Iris pigment epithelial cell (primary cell): ENCODE measurements around the gene BRMS1.

ENCODE experiments used
- DNase-seq: peaks from one replicate; pipeline ENCODE4 v3.0.0-alpha.2; 2011; ENCODE audit warnings: low read depth

The BRMS1 gene

DNA sequence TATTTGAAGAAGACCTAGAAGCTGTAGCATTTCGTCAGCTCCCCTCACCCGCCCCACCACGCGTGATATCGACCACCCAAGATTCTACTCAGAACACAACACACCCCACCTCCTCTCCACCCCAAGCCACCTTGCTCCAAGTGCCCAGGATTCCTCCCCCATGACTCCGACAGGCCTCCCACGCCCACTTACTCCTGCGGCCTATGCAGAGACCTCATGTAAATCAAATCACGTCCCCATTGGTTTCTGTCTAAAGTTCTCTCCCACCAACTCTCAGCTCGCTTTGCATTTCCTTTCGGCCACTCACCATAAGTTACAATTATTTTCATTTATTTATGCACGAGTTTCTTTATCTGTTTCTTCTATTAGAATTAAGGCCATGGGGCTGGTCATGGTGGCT is 42.2 kb downstream of the BRMS1 start:
- DNase-seq, result no peak

DNA sequence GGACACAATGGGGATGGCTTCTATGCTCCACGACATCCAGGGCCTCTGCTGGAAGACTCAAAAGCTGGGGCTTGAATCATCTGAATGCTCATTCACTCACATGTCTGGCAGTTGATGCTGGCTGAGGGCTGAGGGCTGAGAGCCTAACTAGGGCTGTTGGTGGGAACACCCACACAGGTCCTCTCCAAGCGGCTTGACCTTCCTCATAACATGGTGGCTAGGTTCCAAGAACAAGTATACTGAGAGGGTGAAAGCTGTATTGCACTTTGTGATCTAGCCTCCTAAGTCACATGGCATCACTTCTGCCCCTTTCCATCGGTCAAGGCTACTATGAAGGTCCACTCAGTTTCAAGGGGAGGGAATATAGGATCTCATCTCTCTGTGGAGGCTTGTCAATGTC is 45.7 kb downstream of the BRMS1 start:
- no peak for DNase-seq

DNA sequence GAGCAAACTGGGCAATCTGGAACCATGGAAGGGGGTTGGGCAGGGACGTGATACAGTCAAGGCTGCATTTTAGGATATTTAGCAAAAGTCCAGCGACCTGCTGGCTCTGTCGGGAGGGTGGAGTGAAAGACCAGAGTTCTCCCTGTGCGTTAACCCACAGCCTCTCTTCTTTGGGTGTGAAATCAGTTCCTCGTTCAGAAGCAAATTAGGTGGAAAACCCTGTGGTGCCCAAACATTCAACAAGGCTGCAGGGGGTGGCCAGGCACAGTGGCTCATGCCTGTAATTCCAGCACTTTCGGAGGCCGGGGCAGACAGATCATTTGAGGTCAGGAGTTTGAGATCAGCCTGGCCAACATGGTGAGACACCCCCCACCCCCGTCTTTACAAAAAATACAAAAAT is 47.3 kb downstream of the BRMS1 start:
- no peak for DNase-seq

DNA sequence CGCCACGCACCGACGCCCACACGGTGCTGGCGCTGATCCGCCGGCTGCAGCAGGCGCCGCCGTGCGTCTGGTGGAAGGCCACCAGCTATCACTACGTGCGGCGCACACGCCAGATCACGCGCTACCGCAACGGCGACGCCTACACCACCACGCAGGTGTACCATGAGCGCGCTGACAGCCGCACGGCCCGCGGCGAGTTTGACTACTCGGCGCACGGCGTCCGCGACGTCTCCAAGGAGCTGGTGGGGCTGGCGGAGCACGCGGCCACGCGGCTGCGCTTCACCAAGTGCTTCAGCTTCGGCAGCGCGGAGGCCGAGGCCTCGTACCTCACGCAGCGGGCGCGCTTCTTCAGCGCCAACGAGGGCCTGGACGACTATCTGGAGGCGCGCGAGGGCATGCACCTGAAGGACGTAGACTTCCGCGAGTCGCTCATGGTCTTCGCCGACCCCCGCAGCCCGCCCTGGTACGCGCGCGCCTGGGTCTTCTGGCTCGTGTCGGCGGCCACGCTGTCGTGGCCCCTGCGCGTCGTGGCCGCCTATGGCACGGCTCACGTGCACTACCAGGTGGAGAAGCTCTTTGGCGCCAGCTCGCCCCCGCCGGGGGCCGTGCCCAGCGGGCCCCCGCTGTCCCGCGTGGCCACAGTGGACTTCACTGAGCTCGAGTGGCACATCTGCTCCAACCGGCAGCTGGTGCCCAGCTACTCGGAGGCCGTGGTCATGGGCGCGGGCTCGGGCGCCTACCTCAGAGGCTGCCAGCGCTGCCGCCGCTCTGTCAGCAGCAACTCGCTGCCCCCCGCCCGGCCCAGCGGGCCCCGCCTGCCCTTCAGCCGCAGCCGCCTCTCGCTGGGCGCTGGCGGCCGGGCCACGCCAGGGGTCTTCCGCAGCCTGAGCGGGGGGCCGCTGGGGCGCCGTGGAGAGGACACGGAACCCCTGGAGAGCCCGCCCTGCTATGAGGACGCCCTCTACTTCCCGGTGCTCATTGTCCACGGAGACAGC is 50.0 kb downstream of the BRMS1 start:
- no peak for DNase-seq

DNA sequence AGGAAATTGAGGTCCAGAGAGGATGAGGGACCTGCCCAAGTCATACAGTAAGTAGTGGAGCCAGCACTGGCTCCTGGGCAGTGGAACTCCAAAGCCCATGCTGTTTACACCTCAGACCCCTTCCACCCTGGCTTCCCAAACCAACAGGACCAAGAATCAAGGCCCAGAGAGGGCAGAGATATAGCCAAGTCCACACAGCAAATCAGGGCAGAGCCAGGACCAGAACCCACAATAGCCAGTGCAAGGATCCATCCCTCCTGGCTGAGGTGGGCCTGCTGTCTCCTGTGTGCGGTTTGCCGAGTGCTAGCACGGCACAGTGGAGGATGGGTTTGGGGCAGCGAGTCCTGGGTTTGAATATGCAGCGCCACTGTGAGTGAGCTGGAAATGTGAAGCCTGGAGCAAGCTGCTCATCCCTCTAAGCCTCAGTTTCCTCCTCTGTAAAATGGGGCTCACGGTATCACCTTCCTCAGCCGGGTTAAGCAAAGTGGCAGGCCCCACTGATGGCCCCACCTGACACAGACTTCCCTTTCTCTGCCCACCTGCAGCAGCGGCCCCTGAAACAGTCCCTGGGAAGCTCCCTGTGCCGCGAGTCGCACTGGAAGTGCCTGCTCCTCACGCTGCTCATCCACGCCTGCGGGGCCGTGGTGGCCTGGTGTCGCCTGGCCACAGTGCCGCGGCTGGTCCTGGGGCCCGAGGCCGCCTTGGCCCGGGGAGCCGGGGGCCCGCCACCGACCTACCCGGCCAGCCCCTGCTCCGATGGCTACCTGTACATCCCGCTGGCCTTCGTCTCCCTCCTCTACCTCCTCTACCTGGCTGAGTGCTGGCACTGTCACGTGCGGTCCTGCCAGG is 50.9 kb downstream of the BRMS1 start:
- DNase-seq, result no peak

DNA sequence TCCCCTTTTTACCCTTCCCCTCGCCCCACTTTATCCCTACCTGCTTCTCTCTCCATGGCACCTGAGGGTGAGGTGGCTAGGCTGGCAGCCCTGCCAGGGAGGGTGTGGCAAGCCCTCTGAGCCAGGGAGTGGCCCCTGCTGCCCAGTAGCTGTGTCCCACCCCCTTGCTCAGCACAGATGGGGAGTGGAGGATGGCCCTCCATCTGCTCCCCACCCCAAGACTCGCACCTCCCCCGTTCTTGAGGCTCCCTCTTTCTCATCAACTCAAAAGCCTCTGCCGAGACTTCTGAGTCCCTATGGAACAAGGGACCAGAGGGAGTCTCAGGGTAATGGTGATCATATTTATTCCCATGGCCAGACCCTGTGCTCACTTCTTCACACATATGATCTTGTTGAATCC is 51.6 kb downstream of the BRMS1 start:
- DNase-seq, result no peak

DNA sequence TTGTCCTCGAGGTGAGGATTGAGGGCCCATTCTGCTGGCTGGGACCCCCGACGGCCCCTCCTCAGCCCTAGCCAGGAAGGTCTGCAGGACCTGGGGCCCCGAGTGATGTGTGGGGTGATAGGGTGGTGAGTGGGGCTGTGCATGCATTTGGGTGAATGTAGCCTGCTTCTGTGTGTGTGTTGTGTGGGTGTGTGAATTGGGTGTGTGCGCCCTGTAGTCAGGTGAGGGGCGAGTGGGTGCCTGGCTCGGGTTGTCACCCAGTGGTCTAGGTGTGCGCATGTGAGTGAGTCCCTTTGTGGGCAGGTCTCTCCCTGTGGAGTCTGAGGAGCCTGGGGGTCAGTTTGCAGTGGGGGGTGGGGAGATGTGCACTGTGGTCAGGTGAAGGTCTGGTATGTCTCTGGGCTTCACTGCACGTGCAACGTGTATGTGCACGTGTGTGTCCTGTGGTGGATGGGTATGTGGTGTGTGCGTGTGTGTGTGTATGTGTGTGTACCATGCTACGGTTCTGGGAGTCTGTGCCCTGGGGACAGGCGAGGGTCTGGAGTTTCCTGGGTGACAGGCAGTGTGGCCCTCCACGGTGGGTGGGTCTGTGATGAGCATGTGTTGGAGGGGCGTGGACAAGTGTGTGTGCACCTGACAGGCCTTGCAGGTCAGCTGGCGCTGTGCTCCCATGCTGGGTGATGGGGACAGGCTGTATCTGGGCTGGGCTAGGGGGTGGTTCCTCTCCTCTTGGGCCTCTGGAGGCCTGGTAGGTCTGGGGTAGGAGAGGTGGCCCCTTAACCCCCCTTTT is 52.2 kb downstream of the BRMS1 start:
- no peak for DNase-seq

DNA sequence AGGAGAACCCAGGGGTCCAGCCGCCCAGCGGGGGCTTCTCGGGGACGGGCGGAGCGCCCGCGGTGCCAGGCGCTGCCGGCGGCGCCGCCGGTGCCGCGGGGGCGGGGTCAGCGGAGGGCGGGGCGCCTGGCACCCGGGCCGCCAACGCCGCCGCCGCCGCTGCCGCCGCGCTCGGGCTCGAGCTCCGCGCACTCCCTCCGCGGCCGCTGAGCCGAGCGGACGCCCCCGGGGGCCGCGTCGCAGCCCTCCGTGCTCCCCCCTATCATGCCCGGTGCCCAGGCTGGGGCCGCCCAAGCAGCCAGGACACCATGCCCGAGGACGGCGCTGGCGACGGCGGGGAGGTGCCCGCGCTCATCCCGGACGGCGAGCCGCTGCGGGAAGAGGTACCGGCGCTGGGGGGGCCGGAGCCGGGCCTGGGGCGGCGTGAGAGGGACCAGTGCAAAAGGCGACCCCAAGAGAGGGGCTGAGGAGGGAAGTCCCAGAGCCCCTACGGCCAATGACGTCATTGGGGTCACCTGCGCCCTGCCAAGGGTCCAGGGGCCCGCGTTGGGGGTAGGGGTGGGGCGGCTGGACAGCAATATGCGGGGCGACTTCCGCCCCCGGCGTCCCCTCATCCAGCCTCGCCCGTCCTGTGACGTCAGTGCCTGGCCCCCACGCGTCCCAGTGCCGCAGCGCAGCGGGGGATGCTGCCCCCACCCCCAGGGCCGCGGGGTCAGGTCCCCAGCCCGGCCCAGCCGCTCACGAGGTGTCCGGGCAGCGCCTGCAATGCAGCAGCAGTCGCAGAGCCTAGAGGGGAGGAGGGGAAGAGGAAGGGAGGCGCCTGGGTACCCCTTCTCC is 53.0 kb downstream of the BRMS1 start, which contains the start of gene TMEM151A:
TMEM151A (plus strand) TSS at position 189 of the 837 bp plus-strand sequence; CDS start at position 309, 120 bp downstream.
- DNase-seq, result no peak

DNA sequence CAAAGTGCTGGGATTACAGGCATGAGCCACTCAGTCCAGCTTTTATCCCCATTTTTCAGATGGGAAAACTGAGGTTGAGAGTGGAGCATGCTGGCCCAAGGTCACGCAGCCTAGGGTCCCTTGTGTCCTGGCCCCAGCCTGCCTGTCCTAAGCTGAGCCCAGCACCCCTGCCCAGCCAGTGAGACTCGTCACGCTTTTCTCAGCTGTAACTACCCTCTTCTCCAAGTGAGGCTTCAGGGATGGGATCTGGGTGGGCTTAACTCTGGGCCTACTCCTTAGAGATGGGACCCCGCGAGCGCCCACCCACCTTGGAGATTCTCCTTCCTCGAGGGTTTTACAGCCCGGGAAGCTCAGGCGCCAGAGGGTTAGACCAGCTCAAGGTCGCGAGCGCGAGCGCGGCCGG is 53.6 kb downstream of the BRMS1 start:
- DNase-seq, result no peak

DNA sequence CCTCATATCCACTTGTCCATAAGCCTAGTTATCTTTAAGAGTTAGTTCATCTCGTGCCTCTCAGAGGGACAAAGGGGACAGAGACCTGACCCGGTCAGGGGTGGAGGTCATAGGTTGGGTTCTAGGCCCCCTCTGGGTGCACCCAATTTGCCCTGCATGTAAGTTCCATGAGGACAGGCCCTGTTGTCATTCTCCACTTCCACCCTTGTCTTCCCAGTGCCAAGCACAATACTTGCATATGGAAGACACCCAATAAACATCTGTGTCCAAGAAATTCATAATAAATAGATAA is 54.6 kb downstream of the BRMS1 start:
- DNase-seq, result no peak

DNA sequence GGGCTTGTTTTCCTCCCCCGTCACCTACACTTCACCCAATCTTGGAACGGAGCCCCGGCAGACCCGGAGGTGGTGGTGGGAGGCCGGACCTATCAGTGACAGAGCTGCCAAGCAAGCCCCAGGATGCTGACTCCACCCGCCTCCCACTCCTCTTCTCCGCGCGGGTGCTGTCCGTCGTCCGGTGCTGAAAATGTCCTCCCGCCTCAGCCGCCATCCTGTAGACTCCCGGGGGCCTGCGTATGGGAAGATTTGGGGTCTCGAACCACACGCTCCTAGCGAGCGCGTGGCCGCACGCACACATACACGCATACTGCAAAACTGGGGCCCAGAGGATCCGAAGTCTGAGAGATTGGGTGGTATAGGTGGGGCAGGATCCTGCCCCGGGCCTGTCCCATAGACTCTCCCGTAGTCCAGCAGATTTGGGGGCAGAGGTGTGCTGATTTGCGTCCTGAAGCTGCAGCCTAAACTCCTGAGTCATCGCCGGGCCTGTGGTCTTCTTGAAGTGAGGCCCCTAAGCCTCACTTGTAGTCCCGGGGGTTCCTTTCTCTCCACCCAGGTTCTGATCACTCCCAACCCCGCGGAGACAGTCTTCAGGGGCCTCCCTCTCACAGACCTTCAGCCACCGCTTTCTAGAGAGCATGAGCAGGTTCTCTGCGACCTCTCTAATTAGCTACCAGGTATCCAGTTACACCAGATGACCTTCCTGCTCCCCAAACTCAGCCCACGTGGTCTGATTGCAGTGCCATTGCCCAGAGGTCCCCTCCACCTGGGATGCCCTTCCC is 55.2 kb downstream of the BRMS1 start:
- no peak for DNase-seq

DNA sequence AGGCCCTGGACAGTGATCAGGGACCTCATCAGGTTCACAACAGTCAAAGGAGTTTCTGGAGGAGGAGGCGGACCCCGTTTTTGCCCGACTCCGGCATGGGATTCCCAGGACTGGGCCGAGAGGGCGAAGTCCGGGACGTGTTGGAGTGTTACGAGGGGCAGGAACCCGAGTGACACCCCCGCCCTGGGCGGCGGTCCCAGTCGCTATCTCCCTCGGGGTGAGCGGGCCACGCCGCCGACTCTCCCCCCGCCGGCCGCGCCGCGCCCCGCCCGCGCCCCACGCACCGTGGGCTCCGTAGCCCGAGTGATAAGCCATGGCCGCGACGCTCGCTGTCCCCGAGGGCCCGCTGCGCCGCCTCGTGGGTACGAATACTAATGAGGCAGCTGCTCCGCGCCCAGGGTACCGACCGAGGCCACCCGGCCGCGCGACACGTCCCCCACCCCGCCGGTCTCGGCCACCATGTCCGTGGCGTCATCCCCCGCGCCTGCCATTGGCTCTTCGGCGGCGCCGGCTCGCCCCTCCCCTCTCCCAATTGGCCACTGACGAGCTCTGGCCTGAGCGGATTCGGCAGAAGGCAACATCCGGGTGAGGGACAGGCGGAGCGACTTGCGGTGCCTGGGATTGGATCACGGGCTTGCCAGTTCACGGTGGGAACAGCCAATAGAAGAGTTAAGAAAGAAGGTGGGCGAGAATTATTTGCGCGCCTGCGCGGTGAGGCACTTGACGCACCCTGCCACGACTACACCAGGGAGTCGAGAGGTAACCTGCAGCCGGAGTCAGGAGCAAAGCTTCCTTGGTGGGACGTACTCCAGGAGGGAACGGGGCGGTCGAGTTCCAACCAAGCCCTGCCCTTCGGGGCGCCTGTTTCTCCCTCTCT is 56.0 kb downstream of the BRMS1 start, which contains the start of gene YIF1A:
YIF1A (minus strand) TSS at position 473 of the 877 bp plus-strand sequence; CDS start at position 315, 158 bp downstream.
- peak; percentile 100 for DNase-seq

DNA sequence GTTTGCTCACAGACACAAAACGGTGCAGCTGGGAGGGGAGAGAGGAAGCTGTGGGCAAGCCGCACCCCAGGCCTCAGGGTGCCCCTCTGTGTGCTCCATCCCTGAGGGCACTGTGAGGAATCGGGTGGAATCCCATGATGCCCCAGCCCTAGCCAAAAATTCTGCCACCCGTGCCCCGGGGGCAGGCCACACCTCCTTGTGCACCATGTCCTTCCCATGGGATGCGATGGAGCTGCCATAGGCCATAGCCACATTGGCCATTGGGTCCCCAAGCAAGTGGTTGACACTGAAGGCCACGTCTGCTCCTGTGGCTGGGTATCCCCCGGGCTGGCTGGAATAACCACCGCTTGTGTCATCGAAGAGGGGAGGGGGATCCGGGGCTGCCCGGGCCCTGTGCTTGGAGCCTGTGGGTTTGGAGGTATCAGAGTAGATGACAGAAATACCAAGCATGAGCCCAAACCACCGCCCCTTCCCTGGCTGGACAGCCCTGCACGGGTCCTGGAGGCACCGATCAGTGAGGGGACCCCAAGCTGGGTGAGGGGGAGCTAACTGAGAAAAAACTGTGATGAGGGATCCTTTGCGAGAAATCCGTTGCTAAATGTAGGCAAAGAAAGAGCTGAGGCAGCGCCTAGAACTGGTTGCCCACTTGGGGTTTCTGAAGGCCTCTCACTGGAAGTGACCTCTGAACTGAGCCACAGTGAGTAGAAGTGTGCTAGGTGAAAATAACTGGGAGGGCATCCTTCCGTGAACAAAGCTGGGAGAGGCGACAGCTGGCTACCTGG is 56.8 kb downstream of the BRMS1 start:
- peak; percentile 26 for DNase-seq
